SU-DHL-6 (cell line): ENCODE measurements around the gene PRKN.

Experiments used
- CTCF ChIP-seq: fragments of 200-600 bp; sonication (generic); IDR thresholded peaks from one replicate; pipeline ENCODE4 v1.5.1; 2017; ENCODE audit warnings: antibody characterized with exemption, mild to moderate bottlenecking, low read length, moderate library complexity; ENCODE audit not compliant: insufficient read depth, poor library complexity, severe bottlenecking
- EZH2phosphoT487 ChIP-seq: fragments of 200-600 bp; sonication (generic), shearing (Covaris generic); conservative IDR thresholded peaks from 2 replicates; pipeline ENCODE4 v1.6.1; 2018; ENCODE audit warnings: mild to moderate bottlenecking, antibody characterized with exemption, low read length, moderate library complexity, mixed read lengths

GRCh38 chr6:161919691-161920090 is 807.9 kb downstream of the PRKN start:
- TF ChIP-seq CTCF (no peak), EZH2phosphoT487 (no peak)
